HepG2 (cell line): Measurements from ENCODE around the gene TMEM183A.

Experiments used
- ARID3A ChIP-seq: IDR thresholded peaks from 2 replicates; pipeline ENCODE4 v1.6.1; 2012; ENCODE audit warnings: low read depth, low read length, improper control_type of control experiment
- ERF ChIP-seq: IDR thresholded peaks from 2 replicates; pipeline ENCODE4 v1.6.1; 2018; ENCODE audit warnings: missing biosample characterization, missing genetic modification reagents
- SMC3 ChIP-seq: IDR thresholded peaks from 2 replicates; pipeline ENCODE4 v1.6.1; 2011; ENCODE audit warnings: low read length, improper control_type of control experiment
- TCF7L2 ChIP-seq: IDR thresholded peaks from 2 replicates; pipeline ENCODE4 v1.6.1; 2011; ENCODE audit warnings: mild to moderate bottlenecking, low read depth, low read length, moderate library complexity
- TEF ChIP-seq: sonication (generic); formaldehyde crosslinking; IDR thresholded peaks from 2 replicates; pipeline ENCODE4 v1.5.0; 2020; ENCODE audit warnings: missing genetic modification reagents

GRCh38 chr1:203069030-203069747 is 62.0 kb downstream of the TMEM183A start:
- TF ChIP-seq ERF (CRISPR knock-in tag) (no peak), TCF7L2 (no peak), ARID3A (no peak), SMC3 (no peak), TEF (no peak)
